Keratinocyte (primary cell): Measurements from ENCODE around the gene ELMO3.

Experiments used
- CTCF ChIP-seq, 3 experiments: IDR thresholded peaks in 1 of 3; conservative IDR thresholded peaks in 1 of 3; optimal IDR thresholded peaks in 1 of 3; 2 replicates in 2 of 3; 3 replicates in 1 of 3; pipeline versions ENCODE3 to v1.5.1; 2011; ENCODE audit warnings: low read length in 3 of 3, mild to moderate bottlenecking in 3 of 3, moderate library complexity in 2 of 3, control low read depth in 1 of 3, inconsistent platforms in 1 of 3; ENCODE audit not compliant: insufficient read depth in 2 of 3; ENCODE audit errors: extremely low read depth in 1 of 3
- EZH2 ChIP-seq: IDR thresholded peaks from one replicate; pipeline ENCODE4 v1.6.1; 2012; ENCODE audit warnings: inconsistent platforms, mild to moderate bottlenecking, low read length, moderate library complexity

GRCh38 chr16:67197704-67198103 is 1.2 kb upstream of the ELMO3 start:
- TF ChIP-seq CTCF (optimal IDR thresholded peaks at IDR 0.05 in 1 of 3, IDR thresholded peaks at IDR 0.05 in 1 of 3, conservative IDR thresholded peaks at IDR 0.05 in 1 of 3; ENCODE audit: extremely low read depth in 1 of 3, insufficient read depth in 2 of 3, low read length in 3 of 3) (no peak), EZH2 (no peak)
